COLO829 (cell line): Measurements from ENCODE around the gene NPPC.
"Not testable (repeated sequence)": the region's sequence is repeated elsewhere in the genome, so short reads cannot be mapped to it uniquely, and the experiment has no call there.

Source experiments
- DNase-seq: peaks from one replicate; pipeline ENCODE4 v3.0.0; 2012; ENCODE audit warnings: low spot score

The NPPC gene

DNA sequence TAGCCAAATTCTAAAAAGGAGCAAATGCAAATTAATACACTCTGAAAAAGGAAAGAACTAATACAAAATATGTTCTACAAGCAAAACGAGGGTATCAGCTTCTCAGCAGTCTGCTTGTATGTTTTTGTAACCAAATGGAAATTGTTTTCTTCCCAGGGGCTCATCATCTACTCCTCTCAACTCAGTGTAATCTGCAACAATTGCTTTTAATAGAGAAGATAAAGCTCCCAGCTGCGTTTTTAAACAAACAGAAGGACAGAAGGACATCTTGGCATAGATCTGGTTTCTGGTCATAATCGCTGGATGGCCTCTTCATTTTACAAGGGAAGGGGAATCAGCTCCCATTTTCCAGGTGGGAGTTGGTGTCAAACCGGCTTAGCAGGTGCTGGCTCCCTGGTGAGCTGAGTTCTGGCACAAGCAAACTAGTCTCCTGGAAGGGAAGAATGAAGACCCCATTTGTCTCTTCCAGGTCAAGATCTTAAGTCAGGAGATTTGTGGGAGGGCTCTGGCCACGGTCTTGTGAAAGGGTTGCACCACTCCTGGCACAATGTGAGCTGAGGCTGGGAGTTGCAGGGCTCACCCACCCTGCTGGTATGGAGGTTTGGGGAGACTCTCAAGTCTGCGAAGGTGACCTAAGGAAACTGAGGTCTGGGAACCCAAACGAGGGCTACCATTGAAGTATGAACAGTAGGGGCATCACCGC lies 41.6 kb downstream of the NPPC start:
- DNase-seq = no peak

DNA sequence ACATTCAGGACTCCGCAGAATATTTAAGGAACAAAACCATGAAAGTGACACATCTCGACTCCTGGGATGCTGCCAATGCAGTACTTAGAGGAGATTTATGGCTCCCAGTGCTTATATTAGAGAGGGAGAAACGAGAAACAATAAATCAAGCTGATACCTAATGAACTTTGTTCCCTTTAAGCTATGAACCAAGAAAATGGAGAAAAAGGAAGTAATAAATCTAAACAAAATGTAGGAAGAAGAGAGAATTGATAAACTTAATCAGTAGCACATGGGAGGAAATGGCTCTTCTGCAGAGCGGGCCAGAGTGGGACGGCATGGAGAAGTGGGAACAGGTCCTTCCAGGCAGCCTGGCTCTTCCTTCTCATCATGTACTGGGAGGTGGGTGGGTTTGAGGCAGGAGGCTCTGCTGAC lies 42.7 kb downstream of the NPPC start:
- DNase-seq = no peak

DNA sequence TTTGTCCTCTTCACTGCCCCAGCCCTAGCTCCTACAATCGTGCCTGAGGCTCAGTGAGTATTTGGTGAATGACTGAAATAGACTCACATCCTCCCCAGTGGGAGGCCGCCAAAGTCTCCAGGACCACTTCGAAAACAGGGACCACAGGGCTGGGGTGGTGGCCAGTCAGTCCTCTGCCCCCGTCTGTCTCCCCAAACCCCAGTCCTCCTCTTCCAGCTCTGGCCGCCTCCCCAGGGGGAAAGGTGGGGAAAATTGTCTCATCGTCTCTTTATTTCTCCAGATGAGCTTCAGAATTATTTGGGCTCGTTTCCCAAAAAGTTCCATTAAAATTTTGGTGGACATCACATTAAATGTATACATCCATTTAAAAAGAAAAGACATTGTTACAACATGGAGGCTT lies 43.5 kb downstream of the NPPC start:
- no peak for DNase-seq

DNA sequence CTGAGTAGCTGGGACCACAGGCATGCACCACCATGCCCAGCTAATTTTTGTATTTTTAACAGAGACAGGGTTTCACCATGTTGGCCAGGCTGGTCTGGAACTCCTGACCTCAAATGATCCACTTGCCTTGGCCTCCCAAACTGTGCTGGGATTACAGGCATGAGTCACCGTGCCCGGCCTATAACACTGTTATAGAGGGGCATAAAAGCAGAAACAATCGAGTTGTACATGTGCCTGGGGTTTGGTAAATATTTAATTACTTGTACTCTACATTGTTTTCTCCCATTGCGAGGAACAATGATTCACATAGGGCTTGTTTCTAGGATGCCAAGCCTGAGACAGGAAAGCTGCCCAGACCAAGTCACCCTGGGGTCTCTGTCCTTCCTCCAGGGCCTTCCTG lies 45.8 kb downstream of the NPPC start:
- DNase-seq = not testable (repeated sequence)

DNA sequence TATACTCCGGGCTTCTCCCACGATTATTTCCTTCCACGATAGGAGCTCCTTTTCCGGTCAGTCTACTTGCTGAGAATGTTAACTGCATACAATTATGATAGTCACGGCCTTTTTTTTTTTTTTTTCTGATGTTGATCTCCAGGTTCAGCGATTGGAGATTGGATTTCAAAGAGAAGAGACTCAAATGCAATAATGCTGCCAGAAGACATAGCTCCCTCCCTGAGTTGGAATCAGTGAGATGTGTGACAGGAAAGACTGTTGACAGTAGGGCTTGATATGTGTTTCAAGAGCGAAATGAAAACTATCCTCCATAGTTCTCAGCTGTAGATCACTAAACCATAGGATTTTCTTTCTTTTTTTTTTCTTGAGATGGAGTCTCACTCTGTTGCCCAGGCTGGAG lies 47.0 kb downstream of the NPPC start:
- no peak for DNase-seq

DNA sequence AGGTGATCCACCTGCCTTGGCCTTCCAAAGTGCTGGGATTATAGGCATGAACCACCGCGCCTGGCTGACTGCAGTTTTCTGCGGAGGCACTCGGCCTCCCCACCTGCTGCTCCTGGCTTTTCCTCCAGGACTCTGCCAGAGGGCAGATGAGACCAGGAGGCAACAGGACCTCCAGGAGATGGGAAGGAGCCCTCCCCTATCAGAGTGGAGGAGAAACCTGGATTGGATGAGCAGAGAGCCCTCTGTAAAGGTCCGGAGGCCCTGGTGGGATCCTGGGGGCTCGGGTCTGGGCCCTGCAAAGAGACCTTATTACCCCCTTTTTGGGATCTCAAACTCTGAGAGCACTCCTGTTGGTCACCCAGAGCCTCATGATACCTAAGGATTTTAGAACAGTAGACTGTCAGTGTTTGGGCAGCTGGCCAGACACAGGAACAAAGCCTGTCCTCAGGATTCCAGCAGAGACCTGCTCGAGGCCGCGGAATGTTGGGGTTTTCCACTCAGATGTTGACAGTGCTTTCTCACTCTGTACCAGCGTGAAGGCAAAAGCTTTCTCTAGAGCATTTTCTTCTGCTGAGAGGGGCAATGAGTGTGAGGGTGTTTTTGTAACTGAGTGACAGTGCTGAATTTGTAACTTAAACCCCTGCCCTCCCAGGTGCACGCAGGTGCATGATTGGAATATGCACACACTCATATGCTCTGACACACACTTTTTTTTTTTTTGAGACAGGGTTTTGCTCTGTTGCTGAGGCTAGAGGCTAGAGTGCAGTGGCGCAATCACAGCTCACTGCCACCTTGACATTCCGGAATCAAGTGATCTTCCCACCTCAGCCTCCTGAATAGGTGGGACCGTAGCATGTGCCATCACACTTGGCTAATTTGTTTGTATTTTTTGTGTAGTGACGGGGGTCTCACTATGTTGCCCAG lies 48.4 kb downstream of the NPPC start:
- no peak for DNase-seq

DNA sequence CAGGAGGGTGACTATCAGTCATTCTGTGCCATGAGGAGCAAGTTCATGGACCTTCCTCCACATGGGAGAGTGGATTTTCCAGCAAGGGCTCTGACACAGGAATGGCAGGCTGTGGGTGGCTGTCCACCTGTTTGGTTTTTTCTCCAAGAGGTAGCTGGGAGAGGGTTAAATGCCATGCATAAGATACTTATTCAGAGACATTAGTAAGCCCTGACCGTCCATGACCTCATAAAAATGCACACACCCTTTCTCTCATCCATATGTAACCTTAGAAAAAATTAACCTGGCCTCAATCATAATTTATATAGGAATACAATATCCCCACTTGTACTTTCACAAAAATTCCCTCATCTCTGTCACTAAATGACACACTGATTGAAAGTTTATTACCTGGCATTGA lies 51.3 kb downstream of the NPPC start:
- DNase-seq = no peak
